GM21786 (cell line): ENCODE data around the gene KHK.

Experiments used
- ATAC-seq: cut with Tn5 transposase; IDR thresholded peaks from one replicate; pipeline ENCODE4 v1.9.1; 2021; ENCODE audit not compliant: unreplicated experiment

The KHK gene

GRCh38 chr2:27149570-27150405 lies 63.2 kb downstream of the KHK start:
- ATAC-seq: no peak
